ENCODE data around the gene C4orf50.

- TF ChIP-seq POLR2A (IDR thresholded peaks at IDR 0.05) (no peak), POLR2AphosphoS5 (IDR thresholded peaks at IDR 0.05) (no peak)
These were observed 26.0 kb upstream of the C4orf50 start for GRCh38 chr4:6044276-6044675.
